Lower leg skin (tissue), 3 donors: ENCODE data around the gene CSRP1.

Experiments
- CTCF ChIP-seq, 3 donors: fragments of 450-650 bp; IDR thresholded peaks; one replicate each; pipeline ENCODE4 v1.5.1; 2016; ENCODE audit warnings: antibody characterized with exemption in 3 of 3, mild to moderate bottlenecking in 3 of 3, moderate library complexity in 2 of 3
- POLR2A ChIP-seq, 2 donors: fragments of 450-650 bp; IDR thresholded peaks; one replicate each; pipeline ENCODE4 v1.6.1; 2016 to 2017; ENCODE audit warnings: antibody characterized with exemption in 2 of 2, mild to moderate bottlenecking in 1 of 2, moderate library complexity in 1 of 2

GRCh38 chr1:201450721-201451291 is 56.1 kb downstream of the CSRP1 start:
- TF ChIP-seq CTCF (IDR thresholded peaks at IDR 0.05), result no peak
- no peak for TF ChIP-seq POLR2A (IDR thresholded peaks at IDR 0.05)
